Activated T-helper 9 cell treated with anti-CD3 and anti-CD28 coated beads, Interleukin-2, amount 50 U/mL, for 16 hours (primary cell): ENCODE data around the gene TAPT1.

Experiments
- DNase-seq: peaks from one replicate; pipeline ENCODE4 v3.0.0-alpha.2; 2020; ENCODE audit warnings: low read depth

Gene TAPT1

GRCh38 chr4:16245241-16245640 is 19.0 kb upstream of the TAPT1 start:
- DNase-seq, result no peak

DNA sequence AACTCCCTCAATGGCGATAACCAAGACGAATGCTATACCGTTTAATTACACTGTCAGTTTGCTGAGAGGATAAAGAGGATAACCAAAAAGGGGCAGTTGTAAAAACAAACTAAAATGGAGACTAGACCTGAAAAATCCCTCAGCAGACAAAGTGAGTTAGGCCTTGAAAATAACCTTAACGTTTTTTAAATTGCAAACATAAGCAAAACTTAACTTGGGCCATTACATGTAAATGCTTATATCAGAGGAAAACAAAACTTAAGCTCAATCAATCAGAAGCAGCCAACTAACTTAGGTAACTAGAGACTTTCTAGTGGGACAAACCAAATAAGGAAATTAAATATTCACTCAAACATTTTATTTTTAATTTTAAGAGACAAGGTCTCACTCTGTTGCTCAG is 17.0 kb upstream of the TAPT1 start:
- DNase-seq, result no peak

DNA sequence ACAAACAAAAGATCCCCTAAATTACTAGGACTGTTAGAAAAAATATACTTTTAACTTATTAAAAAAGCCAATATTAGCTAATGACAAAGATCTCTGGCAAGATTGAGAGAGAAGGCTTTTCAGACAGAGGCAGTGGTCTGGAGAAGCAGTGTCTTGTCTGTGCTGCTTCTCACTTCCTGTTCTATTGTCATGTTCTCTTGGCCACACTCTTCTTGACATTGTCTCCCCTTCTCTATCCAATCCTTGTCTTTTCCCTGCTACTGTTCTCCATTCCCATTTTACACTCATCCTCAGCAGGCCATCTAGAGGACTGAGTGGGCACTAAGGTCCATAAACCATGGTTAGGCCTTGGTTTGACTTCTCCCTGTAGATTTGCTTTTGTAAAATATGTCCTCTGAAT is 14.0 kb upstream of the TAPT1 start:
- DNase-seq, result no peak

- no peak for DNase-seq
These were observed 12.8 kb upstream of the TAPT1 start for GRCh38 chr4:16239086-16239485.

GRCh38 chr4:16238327-16238726 is 12.1 kb upstream of the TAPT1 start:
- DNase-seq, result no peak

DNA sequence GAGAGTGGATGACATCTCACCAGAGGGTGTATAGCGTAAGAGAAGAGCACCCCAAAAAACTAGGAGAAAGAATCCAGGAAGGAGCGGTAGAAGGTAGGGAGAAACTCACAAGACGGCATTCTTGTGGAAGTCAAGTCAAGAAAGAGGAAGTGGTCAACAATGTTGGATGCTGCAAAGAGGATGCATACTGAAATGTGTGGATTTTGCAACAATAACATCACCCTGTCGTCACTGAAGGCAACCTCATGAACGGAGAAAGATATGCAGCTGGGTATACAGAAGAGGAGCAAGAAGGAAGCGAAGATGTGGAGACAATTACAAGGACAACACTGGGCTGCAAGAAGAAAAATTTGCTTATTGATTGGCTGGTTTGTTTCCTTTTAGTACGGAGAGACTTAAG is 11.4 kb upstream of the TAPT1 start:
- no peak for DNase-seq

DNA sequence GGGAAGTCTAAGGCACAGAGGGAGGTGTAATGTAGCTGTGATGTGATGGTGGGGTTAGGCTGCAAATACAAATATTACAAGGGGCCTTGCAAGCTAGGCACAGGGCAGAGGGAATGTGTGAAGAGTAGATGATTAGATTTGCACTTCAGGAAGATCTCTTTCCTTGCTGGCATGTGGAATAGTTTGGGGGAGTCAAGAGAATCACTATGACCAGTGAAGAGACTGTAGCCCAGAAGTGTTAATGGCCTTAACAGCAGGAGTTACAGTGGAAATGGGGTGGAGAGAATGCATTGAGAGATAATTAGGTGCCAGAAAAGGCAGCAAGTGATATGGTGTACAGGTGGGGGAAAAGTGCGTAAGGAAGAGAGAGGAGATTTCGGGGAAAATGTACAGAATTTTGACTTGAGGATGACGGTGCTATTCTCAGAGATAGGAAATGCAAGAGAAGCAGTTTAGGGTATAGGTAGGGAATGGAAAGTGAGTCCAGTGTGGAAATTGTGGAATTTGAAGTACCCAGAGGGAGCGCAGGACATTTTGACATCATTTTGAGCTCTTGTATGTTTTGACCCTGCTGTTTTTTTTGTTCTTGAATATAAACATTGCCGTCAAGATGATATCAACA is 10.2 kb upstream of the TAPT1 start:
- DNase-seq, result no peak

DNA sequence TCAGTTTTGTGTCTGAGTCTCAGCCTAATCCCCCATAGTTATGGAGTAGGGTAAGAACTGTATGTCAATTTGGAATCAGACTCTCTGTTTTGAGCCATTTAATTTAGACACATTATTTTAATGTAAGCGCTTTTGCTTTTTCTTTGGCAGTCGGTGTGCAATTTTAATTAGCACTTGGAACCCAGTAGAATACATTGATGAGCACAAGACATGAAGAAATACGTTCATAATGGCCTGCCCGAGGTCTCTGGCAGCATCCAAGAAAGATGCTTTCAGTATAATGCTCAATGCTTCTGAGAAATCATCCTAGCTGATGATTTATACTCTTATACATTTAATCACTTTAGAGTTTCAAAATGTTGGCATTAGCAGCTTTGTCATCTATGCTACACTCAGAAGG is 8.9 kb upstream of the TAPT1 start:
- DNase-seq, result no peak

- no peak for DNase-seq
These were observed 7.4 kb upstream of the TAPT1 start for GRCh38 chr4:16233569-16234177.

- no peak for DNase-seq
These were observed 5.4 kb upstream of the TAPT1 start for GRCh38 chr4:16231570-16232245.

- DNase-seq, result no peak
These were observed 4.0 kb upstream of the TAPT1 start for GRCh38 chr4:16230308-16230707.

DNA sequence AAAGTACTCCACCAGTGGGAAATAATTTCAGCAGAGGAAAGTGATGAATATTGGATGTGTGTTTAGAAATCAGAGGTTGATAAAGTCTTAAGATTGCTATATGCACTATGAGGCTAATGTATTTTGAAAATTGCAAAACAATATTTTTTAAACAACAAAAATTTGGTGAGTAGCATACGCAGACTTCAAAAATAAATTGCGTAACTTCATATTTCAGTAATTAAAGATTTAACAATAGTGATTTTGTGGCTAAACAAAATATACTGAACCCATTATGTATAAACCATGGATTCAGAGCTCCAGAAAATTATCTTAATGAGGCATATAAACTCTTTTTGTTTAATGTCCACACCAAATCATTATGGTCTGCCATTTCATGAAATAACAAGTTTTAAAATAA is 3.3 kb upstream of the TAPT1 start:
- DNase-seq, result no peak

- DNase-seq, result no peak
These were observed 1.2 kb upstream of the TAPT1 start for GRCh38 chr4:16227462-16227868.

- peak; percentile 25 for DNase-seq
These were observed 668 bp upstream of the TAPT1 start for GRCh38 chr4:16226816-16227461.

DNA sequence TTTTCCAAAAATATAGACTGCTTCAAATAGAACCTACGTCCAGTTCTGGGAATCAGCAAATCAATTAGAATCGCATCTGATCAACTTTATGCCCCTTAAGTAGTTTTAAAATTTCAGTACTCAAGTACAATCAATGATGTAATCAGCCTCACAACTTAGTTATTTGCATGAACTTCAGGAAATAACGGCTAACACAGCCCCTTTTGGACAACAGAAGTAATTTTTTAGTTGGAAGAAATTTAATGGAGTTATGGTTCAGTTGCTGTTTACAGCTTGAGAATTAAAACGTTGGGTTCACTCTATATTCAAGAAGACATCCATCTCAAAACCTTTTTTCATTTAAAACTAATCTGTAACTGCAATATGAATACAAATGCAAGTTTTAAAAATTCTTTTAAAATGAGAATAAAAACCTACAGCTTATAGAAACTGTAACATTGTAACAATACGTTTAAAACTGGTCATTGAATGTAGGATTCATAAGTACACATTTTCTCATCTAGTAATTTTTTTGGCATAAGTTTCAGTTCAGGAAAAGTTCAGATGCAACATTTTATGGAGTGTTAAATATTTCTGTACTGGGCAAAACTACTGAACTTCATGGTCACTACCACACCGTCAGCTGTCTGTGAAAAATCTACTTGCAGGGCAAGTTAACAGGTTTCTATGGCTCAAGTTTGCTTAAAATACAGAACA is 956 bp downstream of the TAPT1 start:
- no peak for DNase-seq

DNA sequence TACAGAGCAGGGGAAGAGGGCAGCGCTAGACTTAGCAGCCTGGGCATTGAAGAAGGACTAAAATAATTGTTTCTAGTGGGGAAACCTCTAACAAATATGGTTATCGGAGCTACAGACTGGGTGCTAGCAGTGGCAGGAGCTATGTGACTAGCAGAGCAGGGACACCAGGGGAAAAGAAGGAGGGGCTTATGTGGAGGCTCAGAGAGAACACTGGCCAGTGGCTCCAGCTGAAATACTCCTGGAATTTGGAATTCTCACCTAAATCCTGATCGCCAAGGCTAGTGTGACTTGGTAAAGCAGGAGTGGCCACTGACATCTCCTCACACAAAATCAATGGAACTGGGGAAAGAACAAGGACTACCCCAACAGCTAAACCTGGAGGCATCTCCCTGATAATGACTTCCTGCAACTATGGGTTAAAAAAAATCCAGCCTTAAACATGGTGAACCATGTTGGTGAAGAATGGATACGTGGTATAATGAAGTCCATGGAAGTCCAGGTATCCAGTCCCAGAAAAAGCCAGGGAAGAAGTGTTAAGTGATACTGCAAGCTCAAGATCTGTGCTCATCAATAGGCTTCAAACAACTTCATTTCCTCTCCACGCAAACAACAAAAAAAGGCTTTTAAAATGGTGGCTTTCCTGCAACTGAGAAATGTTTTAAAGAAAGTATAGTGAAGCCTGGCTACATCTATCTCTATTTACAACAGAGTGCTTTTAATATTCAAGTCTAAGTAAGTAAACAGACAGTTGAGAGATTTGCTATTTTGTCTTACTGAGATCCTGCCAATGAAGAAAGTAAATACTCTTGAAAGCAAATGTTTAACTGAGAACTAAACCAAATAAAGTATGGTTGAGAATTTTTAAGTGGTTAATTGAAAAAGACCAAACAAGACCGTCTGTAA is 1.8 kb downstream of the TAPT1 start:
- DNase-seq, result no peak

DNA sequence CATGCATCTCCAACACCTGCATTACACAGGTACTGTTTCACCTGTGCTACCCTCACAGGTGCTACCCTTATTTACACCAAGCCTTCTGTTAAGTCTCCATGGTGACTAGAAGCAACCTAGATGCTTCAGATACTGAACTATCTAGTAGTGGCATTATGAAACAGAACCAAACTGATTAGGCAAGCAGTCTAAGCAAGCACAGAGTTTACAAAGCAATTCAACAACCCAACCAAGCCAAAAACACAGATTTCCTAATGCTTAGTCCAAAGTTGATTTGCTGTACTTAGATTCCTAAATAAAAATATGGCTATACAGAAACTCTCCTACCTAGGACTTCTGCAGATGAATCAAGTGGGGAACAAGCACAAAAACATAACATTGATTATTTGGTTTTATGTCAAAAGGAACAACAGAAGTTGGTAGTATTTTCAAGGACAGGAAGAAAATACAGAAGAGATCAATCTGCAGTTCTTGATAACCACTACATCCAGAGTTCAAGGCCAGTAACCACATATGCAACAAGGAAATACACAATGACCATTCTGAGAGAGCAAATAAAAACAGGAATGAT is 3.2 kb downstream of the TAPT1 start:
- DNase-seq, result no peak

DNA sequence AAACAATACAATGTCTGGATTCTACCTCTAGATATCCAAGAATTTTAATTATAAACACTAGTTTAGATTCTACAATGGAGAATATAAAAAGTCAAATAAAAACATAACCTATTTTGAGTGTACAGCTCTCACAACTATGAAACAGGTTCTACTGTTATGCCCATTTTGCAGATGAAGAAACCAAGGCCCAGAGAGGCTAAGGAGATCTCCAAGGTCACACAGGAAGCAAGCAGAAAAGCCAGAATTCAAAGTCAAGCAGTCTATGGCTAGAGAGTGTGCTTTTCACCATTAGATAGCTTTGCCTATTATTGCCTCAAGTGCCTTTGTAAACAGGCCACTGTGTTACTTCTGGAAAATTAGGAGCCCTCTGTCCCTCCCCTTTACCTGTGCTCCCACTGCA is 7.3 kb downstream of the TAPT1 start:
- DNase-seq, result no peak

DNA sequence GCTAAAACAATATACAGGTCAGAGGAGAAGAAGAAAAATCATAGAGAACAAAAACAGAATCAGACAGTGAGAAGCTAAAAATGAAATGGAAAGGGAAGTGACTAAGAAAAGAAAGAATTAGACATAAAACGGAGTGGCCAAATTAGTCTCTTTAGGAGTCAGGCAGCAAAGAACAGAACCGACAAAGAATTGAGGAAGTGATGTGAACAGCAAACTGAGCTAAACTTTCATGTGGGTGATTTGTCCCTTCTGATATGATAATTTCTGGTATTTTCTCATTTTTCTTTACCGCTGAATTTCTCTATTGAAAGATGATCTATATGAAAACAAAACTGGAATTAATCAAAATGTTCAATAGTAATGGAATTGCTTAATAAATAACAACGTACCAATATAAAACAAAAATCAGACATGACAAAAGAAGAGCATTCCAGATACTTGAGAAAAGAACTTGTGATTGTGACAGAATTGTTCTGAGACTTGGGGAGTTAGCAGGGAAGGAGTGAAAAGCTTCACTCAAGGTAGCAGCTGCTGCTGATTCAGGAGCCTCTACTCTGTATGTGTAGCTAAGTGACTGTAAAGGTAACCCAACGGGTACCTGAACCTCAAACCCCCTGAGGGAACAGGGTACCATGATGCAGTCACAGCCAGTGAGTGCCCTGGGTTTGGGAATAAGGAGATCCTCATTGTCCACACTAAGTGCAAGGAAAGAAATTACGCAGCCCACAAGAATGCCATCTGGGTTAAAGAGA is 8.8 kb downstream of the TAPT1 start:
- no peak for DNase-seq

DNA sequence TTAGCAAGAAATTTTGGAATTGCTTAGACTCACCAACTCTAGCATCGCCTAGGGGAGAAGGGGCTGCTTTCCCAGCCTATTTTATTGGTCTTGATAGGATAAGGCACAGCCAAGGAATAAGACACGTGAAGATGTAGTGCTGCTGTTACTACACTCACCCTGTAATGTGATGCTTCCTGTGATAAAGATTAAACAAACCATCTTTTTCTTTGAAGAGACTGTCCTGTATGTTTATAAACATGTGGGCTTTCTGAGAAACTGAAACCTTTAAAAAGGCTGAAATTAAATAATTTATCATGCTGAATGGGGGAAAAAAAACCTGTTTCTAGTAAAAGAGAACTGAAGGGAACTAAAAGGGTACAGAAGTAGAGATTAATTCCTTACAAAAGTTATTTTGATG is 13.2 kb downstream of the TAPT1 start:
- DNase-seq, result no peak
